RWPE2 (cell line): ENCODE results near the gene EDAR.

Experiments used
- ATAC-seq: fragments of 200-7000 bp; cut with Tn5 transposase; 3 replicates; pipeline ENCODE4 v1.9.1; 2021; ENCODE audit warnings: low read depth
- DNase-seq: peaks from one replicate; pipeline ENCODE4 v3.0.0-alpha.2; 2020; ENCODE audit warnings: low spot score
- H3K27ac ChIP-seq: fragments of 450-650 bp; 2 replicates; pipeline ENCODE4 v1.5.1; 2017; ENCODE audit warnings: mild to moderate bottlenecking; ENCODE audit not compliant: poor library complexity, severe bottlenecking
- H3K27me3 ChIP-seq: fragments of 250-450 bp; sonication (Bioruptor Pico); 2 replicates; pipeline ENCODE4 v1.5.1; 2021; ENCODE audit warnings: mild to moderate bottlenecking, moderate library complexity; ENCODE audit not compliant: insufficient read depth, poor library complexity, severe bottlenecking
- H3K36me3 ChIP-seq: fragments of 250-450 bp; sonication (Bioruptor Pico); 2 replicates; pipeline ENCODE4 v1.5.1; 2020; ENCODE audit warnings: low read depth, mild to moderate bottlenecking, moderate library complexity
- H3K4me1 ChIP-seq: fragments of 250-450 bp; sonication (Bioruptor Pico); 2 replicates; pipeline ENCODE4 v1.5.1; 2021; ENCODE audit warnings: mild to moderate bottlenecking, moderate library complexity; ENCODE audit not compliant: insufficient read depth, poor library complexity, severe bottlenecking
- H3K4me3 ChIP-seq: fragments of 250-450 bp; sonication (Bioruptor Pico); 2 replicates; pipeline ENCODE4 v1.5.1; 2021; ENCODE audit warnings: mild to moderate bottlenecking, moderate library complexity; ENCODE audit not compliant: severe bottlenecking
- H3K9me3 ChIP-seq: fragments of 250-450 bp; sonication (Bioruptor Pico); 2 replicates; pipeline ENCODE4 v1.5.1; 2021; ENCODE audit warnings: mild to moderate bottlenecking, moderate library complexity; ENCODE audit not compliant: severe bottlenecking
- CTCF ChIP-seq: fragments of 450-650 bp; IDR thresholded peaks from one replicate; pipeline ENCODE4 v1.5.1; 2017; ENCODE audit warnings: mild to moderate bottlenecking, moderate library complexity; ENCODE audit not compliant: poor library complexity, severe bottlenecking

The EDAR gene

GRCh38 chr2:108916122-108916795 is 72.8 kb downstream of the EDAR start:
- Histone ChIP-seq H3K27me3 (no peaks in the 10 kb centered on the region), H3K9me3 (no peaks in the 10 kb centered on the region), H3K36me3 (no peaks in the 10 kb centered on the region), H3K27ac (no peak overlapping the region), H3K4me1 (no peaks in the 10 kb centered on the region), H3K4me3 (no peak overlapping the region)
- ATAC-seq (no peak), DNase-seq (peak; percentile 31)
- no peak for TF ChIP-seq CTCF

- DNase-seq (no peak), ATAC-seq (no peak)
- no peak for TF ChIP-seq CTCF
- Histone ChIP-seq H3K36me3 (no peaks in the 10 kb centered on the region), H3K4me3 (no peak overlapping the region), H3K4me1 (no peaks in the 10 kb centered on the region), H3K27ac (no peak overlapping the region), H3K9me3 (no peaks in the 10 kb centered on the region), H3K27me3 (no peaks in the 10 kb centered on the region)
Measured at GRCh38 chr2:108912629-108912902, 76.5 kb downstream of the EDAR start.

GRCh38 chr2:108911807-108912628 is 77.0 kb downstream of the EDAR start:
- H3K9me3 ChIP-seq = no peaks in the 10 kb centered on the region
- H3K27me3 ChIP-seq = no peaks in the 10 kb centered on the region
- no peak overlapping the region for H3K27ac ChIP-seq
- DNase-seq (no peak), ATAC-seq (no peak)
- H3K4me1 ChIP-seq = no peaks in the 10 kb centered on the region
- no peak for TF ChIP-seq CTCF
- no peak overlapping the region for H3K4me3 ChIP-seq
- H3K36me3 ChIP-seq = no peaks in the 10 kb centered on the region

- ATAC-seq (no peak), DNase-seq (no peak)
- Histone ChIP-seq H3K4me1 (no peaks in the 10 kb centered on the region), H3K36me3 (no peaks in the 10 kb centered on the region), H3K9me3 (no peaks in the 10 kb centered on the region), H3K4me3 (no peak overlapping the region), H3K27me3 (no peaks in the 10 kb centered on the region), H3K27ac (no peak overlapping the region)
- no peak for TF ChIP-seq CTCF
Measured at GRCh38 chr2:108911401-108911800, 77.6 kb downstream of the EDAR start.
